ENCODE measurements around the gene SUPT20H.

DNA sequence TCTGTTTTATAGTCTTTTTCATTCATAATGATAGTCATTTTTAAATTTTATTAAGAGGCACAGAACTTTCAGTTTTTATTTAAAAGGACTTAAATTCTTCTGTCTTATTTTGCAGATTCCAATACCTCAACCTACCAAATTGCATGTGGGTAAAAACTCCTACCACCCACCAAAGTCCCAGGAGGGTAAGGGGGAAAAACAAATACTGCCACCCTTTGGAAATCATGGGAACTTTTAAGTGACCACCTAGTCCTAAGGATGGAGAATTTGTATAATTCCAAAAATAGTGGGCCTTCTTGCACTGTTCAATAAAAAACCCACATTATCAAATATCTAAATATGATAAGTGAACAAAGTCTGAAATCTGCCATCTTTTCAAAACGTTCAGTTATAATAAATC is 9.7 kb downstream of the SUPT20H start:
- TF ChIP-seq, protein P1, sequence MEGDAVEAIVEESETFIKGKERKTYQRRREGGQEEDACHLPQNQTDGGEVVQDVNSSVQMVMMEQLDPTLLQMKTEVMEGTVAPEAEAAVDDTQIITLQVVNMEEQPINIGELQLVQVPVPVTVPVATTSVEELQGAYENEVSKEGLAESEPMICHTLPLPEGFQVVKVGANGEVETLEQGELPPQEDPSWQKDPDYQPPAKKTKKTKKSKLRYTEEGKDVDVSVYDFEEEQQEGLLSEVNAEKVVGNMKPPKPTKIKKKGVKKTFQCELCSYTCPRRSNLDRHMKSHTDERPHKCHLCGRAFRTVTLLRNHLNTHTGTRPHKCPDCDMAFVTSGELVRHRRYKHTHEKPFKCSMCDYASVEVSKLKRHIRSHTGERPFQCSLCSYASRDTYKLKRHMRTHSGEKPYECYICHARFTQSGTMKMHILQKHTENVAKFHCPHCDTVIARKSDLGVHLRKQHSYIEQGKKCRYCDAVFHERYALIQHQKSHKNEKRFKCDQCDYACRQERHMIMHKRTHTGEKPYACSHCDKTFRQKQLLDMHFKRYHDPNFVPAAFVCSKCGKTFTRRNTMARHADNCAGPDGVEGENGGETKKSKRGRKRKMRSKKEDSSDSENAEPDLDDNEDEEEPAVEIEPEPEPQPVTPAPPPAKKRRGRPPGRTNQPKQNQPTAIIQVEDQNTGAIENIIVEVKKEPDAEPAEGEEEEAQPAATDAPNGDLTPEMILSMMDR (IDR thresholded peaks at IDR 0.05; ENCODE audit: poor library complexity): no peak
- TF ChIP-seq EZH2 (IDR thresholded peaks at IDR 0.05; ENCODE audit: borderline replicate concordance) (no peak), EZH2phosphoT487 (IDR thresholded peaks at IDR 0.05; ENCODE audit: low read depth, severe bottlenecking, unreplicated experiment) (no peak)
